ENCODE results near the gene DDX17. TPM values are rescaled to one million over a fixed set of nuclear protein-coding genes. Genes with fewer than 3 reads are reported as not detected.

DDX17 gene
- total RNA-seq, 1 donor: 496 TPM

GRCh38 chr22:38461414-38462081 lies 44.6 kb downstream of the DDX17 start:
- H3K9me3 ChIP-seq (ENCODE audit: low read depth, low read length): no peaks in the 10 kb centered on the region
- H3K4me2 ChIP-seq (ENCODE audit: insufficient read depth, low read length): peak overlapping the region; percentile 53
- H4K20me1 ChIP-seq (ENCODE audit: insufficient read depth, low read length): no peaks in the 10 kb centered on the region
- peaks cover 65% of the 10 kb centered on the region for H3K27me3 ChIP-seq (ENCODE audit: insufficient read depth, low read length)
- peak overlapping the region; percentile 51 for H2AFZ ChIP-seq (ENCODE audit: low read length)
- DNase-seq (ENCODE audit: insufficient read length, low spot score, missing footprints): peak; percentile 98
- no peak for TF ChIP-seq CTCF (IDR thresholded peaks at IDR 0.05; ENCODE audit: extremely low read depth, low read depth, low read length)
- no peaks in the 10 kb centered on the region for H3K36me3 ChIP-seq (ENCODE audit: insufficient read depth, low read length)
- H3K4me1 ChIP-seq (ENCODE audit: insufficient read depth, low read length): peaks cover 9% of the 10 kb centered on the region
- H3K79me2 ChIP-seq (ENCODE audit: insufficient read depth, low read length): no peaks in the 10 kb centered on the region
- H3K4me3 ChIP-seq (ENCODE audit: insufficient read depth, low read length): peak overlapping the region; percentile 35
- no peak overlapping the region for H3K27ac ChIP-seq (ENCODE audit: low read depth, low read length)

- H2AFZ ChIP-seq (ENCODE audit: low read length): no peak overlapping the region
- DNase-seq (ENCODE audit: insufficient read length, low spot score, missing footprints): peak; percentile 85
- no peaks in the 10 kb centered on the region for H3K9me3 ChIP-seq (ENCODE audit: low read depth, low read length)
- no peaks in the 10 kb centered on the region for H3K36me3 ChIP-seq (ENCODE audit: insufficient read depth, low read length)
- H3K27me3 ChIP-seq (ENCODE audit: insufficient read depth, low read length): peaks cover 70% of the 10 kb centered on the region
- TF ChIP-seq CTCF (IDR thresholded peaks at IDR 0.05; ENCODE audit: extremely low read depth, low read depth, low read length): no peak
- peaks cover 2% of the 10 kb centered on the region for H4K20me1 ChIP-seq (ENCODE audit: insufficient read depth, low read length)
- H3K4me1 ChIP-seq (ENCODE audit: insufficient read depth, low read length): peaks cover 9% of the 10 kb centered on the region
- no peak overlapping the region for H3K4me2 ChIP-seq (ENCODE audit: insufficient read depth, low read length)
- H3K4me3 ChIP-seq (ENCODE audit: insufficient read depth, low read length): peak overlapping the region; percentile 35
- no peaks in the 10 kb centered on the region for H3K79me2 ChIP-seq (ENCODE audit: insufficient read depth, low read length)
- no peak overlapping the region for H3K27ac ChIP-seq (ENCODE audit: low read depth, low read length)
Observed at GRCh38 chr22:38461057-38461413, 45.1 kb downstream of the DDX17 start.

- H3K36me3 ChIP-seq (ENCODE audit: insufficient read depth, low read length): no peaks in the 10 kb centered on the region
- peak; percentile 72 for DNase-seq (ENCODE audit: insufficient read length, low spot score, missing footprints)
- peaks cover 72% of the 10 kb centered on the region for H3K27me3 ChIP-seq (ENCODE audit: insufficient read depth, low read length)
- peaks cover 2% of the 10 kb centered on the region for H4K20me1 ChIP-seq (ENCODE audit: insufficient read depth, low read length)
- no peak for TF ChIP-seq CTCF (IDR thresholded peaks at IDR 0.05; ENCODE audit: extremely low read depth, low read depth, low read length)
- H3K4me3 ChIP-seq (ENCODE audit: insufficient read depth, low read length): no peak overlapping the region
- no peak overlapping the region for H3K4me2 ChIP-seq (ENCODE audit: insufficient read depth, low read length)
- no peaks in the 10 kb centered on the region for H3K9me3 ChIP-seq (ENCODE audit: low read depth, low read length)
- H3K27ac ChIP-seq (ENCODE audit: low read depth, low read length): no peak overlapping the region
- H3K4me1 ChIP-seq (ENCODE audit: insufficient read depth, low read length): peaks cover 9% of the 10 kb centered on the region
- no peaks in the 10 kb centered on the region for H3K79me2 ChIP-seq (ENCODE audit: insufficient read depth, low read length)
- H2AFZ ChIP-seq (ENCODE audit: low read length): no peak overlapping the region
Observed at GRCh38 chr22:38460426-38460840, 45.7 kb downstream of the DDX17 start.

- no peak overlapping the region for H3K4me3 ChIP-seq (ENCODE audit: insufficient read depth, low read length)
- H2AFZ ChIP-seq (ENCODE audit: low read length): no peak overlapping the region
- H4K20me1 ChIP-seq (ENCODE audit: insufficient read depth, low read length): peaks cover 2% of the 10 kb centered on the region
- no peak for TF ChIP-seq CTCF (IDR thresholded peaks at IDR 0.05; ENCODE audit: extremely low read depth, low read depth, low read length)
- no peak overlapping the region for H3K4me2 ChIP-seq (ENCODE audit: insufficient read depth, low read length)
- peak; percentile 67 for DNase-seq (ENCODE audit: insufficient read length, low spot score, missing footprints)
- no peaks in the 10 kb centered on the region for H3K79me2 ChIP-seq (ENCODE audit: insufficient read depth, low read length)
- H3K27me3 ChIP-seq (ENCODE audit: insufficient read depth, low read length): peaks cover 86% of the 10 kb centered on the region
- peaks cover 9% of the 10 kb centered on the region for H3K4me1 ChIP-seq (ENCODE audit: insufficient read depth, low read length)
- no peaks in the 10 kb centered on the region for H3K36me3 ChIP-seq (ENCODE audit: insufficient read depth, low read length)
- H3K27ac ChIP-seq (ENCODE audit: low read depth, low read length): no peak overlapping the region
- H3K9me3 ChIP-seq (ENCODE audit: low read depth, low read length): no peaks in the 10 kb centered on the region
Observed at GRCh38 chr22:38456841-38457699, 49.0 kb downstream of the DDX17 start.

All from osteoblast (primary cell).